T-cell (primary cell): ENCODE data around the gene NKIRAS1. TPM values are rescaled to one million over a fixed set of nuclear protein-coding genes. Genes with fewer than 3 reads are reported as not detected.
"Not testable (repeated sequence)": the region's sequence is repeated elsewhere in the genome, so short reads cannot be mapped to it uniquely, and the experiment has no call there.

Experiments
- ATAC-seq, 4 experiments: fragments of 200-7000 bp in 3 of 4; fragments of 150-1000 bp in 1 of 4; cut with Tn5 transposase; replicated peaks in 1 of 4; 1 replicate in 3 of 4; 2 replicates in 1 of 4; pipeline ENCODE4 v1.10.0; 2021; ENCODE audit warnings: moderate library complexity in 3 of 4, mild to moderate bottlenecking in 2 of 4, moderate number of reproducible peaks in 1 of 4
- CTCF ChIA-PET, 2 donors: fragments of 300-600 bp; sonication (Branson Sonifier 250); formaldehyde crosslinking; loops; one replicate each; lab custom pipeline; 2022; ENCODE audit warnings: antibody characterized with exemption in 2 of 2; lab: Charles Lee
- POLR2A ChIA-PET, 2 donors: fragments of 300-600 bp; sonication (Branson Sonifier 250); formaldehyde crosslinking; loops; one replicate each; lab custom pipeline; 2022; ENCODE audit warnings: antibody characterized with exemption in 2 of 2; lab: Charles Lee
- DNase-seq, 35 experiments: peaks; one replicate each; pipeline versions ENCODE4 v3.0.0 to v3.0.0-alpha.2; 2013 to 2023
- H3K27ac ChIP-seq: one replicate; pipeline ENCODE4 v1.5.1; 2013; ENCODE audit warnings: low read length
- H3K27me3 ChIP-seq, 2 experiments: replicated peaks in 1 of 2; 1 replicate in 1 of 2; 2 replicates in 1 of 2; pipeline versions ENCODE4 v1.6.1 to v1.7.0; 2013; ENCODE audit warnings: low read length in 1 of 2, mixed read lengths in 1 of 2; ENCODE audit not compliant: control insufficient read depth in 2 of 2, insufficient read depth in 2 of 2; ENCODE audit errors: extremely low read depth in 1 of 2
- H3K36me3 ChIP-seq, 2 donors: 1 replicate in 1 of 2; 2 replicates in 1 of 2; pipeline versions ENCODE4 v1.6.1 to v1.7.0; 2013; ENCODE audit warnings: low read length in 1 of 2; ENCODE audit not compliant: control insufficient read depth in 2 of 2, insufficient read depth in 1 of 2; ENCODE audit errors: extremely low read depth in 1 of 2
- H3K4me1 ChIP-seq, 2 experiments: 1 replicate in 1 of 2; 2 replicates in 1 of 2; pipeline versions ENCODE4 v1.6.1 to v1.7.0; 2013; ENCODE audit warnings: low read length in 2 of 2, mixed read lengths in 1 of 2; ENCODE audit not compliant: insufficient read depth in 2 of 2, control insufficient read depth in 1 of 2; ENCODE audit errors: extremely low read depth in 1 of 2
- H3K4me3 ChIP-seq, 2 donors: 1 replicate in 1 of 2; 2 replicates in 1 of 2; pipeline versions ENCODE4 v1.5.1 to v1.7.0; 2013; ENCODE audit warnings: mild to moderate bottlenecking in 2 of 2, low read length in 1 of 2, moderate library complexity in 1 of 2; ENCODE audit not compliant: control insufficient read depth in 1 of 2; ENCODE audit errors: extremely low read depth in 1 of 2
- H3K9me3 ChIP-seq: 2 replicates; pipeline ENCODE4 v1.7.0; 2013
- H3K27ac Mint-ChIP-seq, 2 donors: one replicate each; pipeline ENCODE4 v1.8.0; 2020 to 2021; ENCODE audit warnings: mild to moderate bottlenecking in 2 of 2, mixed read lengths in 2 of 2
- H3K27me3 Mint-ChIP-seq, 2 donors: one replicate each; pipeline ENCODE4 v1.8.0; 2021 to 2022; ENCODE audit warnings: mixed read lengths in 2 of 2
- H3K36me3 Mint-ChIP-seq: one replicate; pipeline ENCODE4 v1.8.0; 2021; ENCODE audit warnings: mixed read lengths
- H3K4me1 Mint-ChIP-seq, 3 donors: one replicate each; pipeline ENCODE4 v1.8.0; 2020 to 2022; ENCODE audit warnings: mixed read lengths in 3 of 3, mild to moderate bottlenecking in 1 of 3
- H3K4me3 Mint-ChIP-seq, 3 donors: one replicate each; pipeline ENCODE4 v1.8.0; 2020 to 2022; ENCODE audit warnings: mild to moderate bottlenecking in 3 of 3, mixed read lengths in 3 of 3, moderate library complexity in 3 of 3
- H3K9me3 Mint-ChIP-seq, 3 donors: one replicate each; pipeline ENCODE4 v1.8.0; 2020 to 2022; ENCODE audit warnings: mixed read lengths in 3 of 3
- WGBS: methylation state at CpG from one replicate; pipeline ENCODE4 v1.1.5; 2013; ENCODE audit warnings: missing lambda C conversion rate; ENCODE audit not compliant: insufficient coverage; 5-methylcytosine and 5-hydroxymethylcytosine counted together
- total RNA-seq, 35 experiments: library from RNA in 6 of 35; stranded (reverse) in 6 of 35; fragments of 120-200 nt in 1 of 35; gene quantifications; one replicate each; pipeline versions ENCODE4 v1.2.1 to v1.2.4 and lab custom pipeline; 2013 to 2026

Gene NKIRAS1
- total RNA-seq, 5 donors from 2014 or later (not counting 1 experiment from before 2014, with no cell fraction given) = 2.2 to 4.1 (median 3.6) TPM

- no peaks in the 10 kb centered on the region for H3K9me3 ChIP-seq
- no peak overlapping the region for H3K27ac ChIP-seq
- H3K36me3 ChIP-seq = peaks cover 6 to 10% of the 10 kb centered on the region in 2 donors
- no peaks in the 10 kb centered on the region for H3K27me3 Mint-ChIP-seq
- CTCF ChIA-PET = interaction anchor here in 1 of 2 donors (0.9 kb wide), 1 partner anchor 78 kb away, joined by 3 read pairs; no protein-coding TSS in a partner anchor
- H3K4me1 ChIP-seq = peaks cover 0 to under 1% of the 10 kb centered on the region in 2 experiments
- no peaks in the 10 kb centered on the region for H3K9me3 Mint-ChIP-seq
- WGBS = 95% methylated on average over 3 of the region's 3 CpGs
- H3K36me3 Mint-ChIP-seq = peaks cover 6% of the 10 kb centered on the region
- POLR2A ChIA-PET = no interaction called here
- H3K27ac Mint-ChIP-seq = peak overlapping the region in 1 of 2 donors; percentile 9
- no peaks in the 10 kb centered on the region for H3K27me3 ChIP-seq
- no peak for DNase-seq
- H3K4me3 ChIP-seq = no peak overlapping the region
- no peak overlapping the region for H3K4me3 Mint-ChIP-seq
- no peak for ATAC-seq
- peaks cover 8 to 12% (median 9%) of the 10 kb centered on the region in 3 donors for H3K4me1 Mint-ChIP-seq
Measured at GRCh38 chr3:23886311-23886710, 30.5 kb downstream of the NKIRAS1 start.

- no peaks in the 10 kb centered on the region for H3K9me3 ChIP-seq
- Mint-ChIP-seq H3K4me1 (peaks cover 17 to 21% (median 17%) of the 10 kb centered on the region in 3 donors), H3K9me3 (no peaks in the 10 kb centered on the region), H3K27ac (peak overlapping the region in 1 of 2 donors; percentile 39), H3K27me3 (no peaks in the 10 kb centered on the region), H3K4me3 (no peak overlapping the region), H3K36me3 (peaks cover 7% of the 10 kb centered on the region)
- DNase-seq (no peak), ATAC-seq (no peak)
- peaks cover 6 to 8% of the 10 kb centered on the region in 2 donors for H3K36me3 ChIP-seq
- CTCF ChIA-PET = no interaction called here
- no peak overlapping the region for H3K4me3 ChIP-seq
- peaks cover 0 to 9% of the 10 kb centered on the region in 2 experiments for H3K4me1 ChIP-seq
- no CpG with 5 or more reads among the region's 6 CpGs for WGBS
- POLR2A ChIA-PET = no interaction called here
- no peak overlapping the region for H3K27ac ChIP-seq
- H3K27me3 ChIP-seq = no peaks in the 10 kb centered on the region
Measured at GRCh38 chr3:23885210-23885609, 31.6 kb downstream of the NKIRAS1 start.

GRCh38 chr3:23884481-23884880 lies 32.3 kb downstream of the NKIRAS1 start:
- H3K27me3 ChIP-seq = no peaks in the 10 kb centered on the region
- H3K4me1 ChIP-seq = peaks cover 0 to 9% of the 10 kb centered on the region in 2 experiments
- Mint-ChIP-seq H3K4me3 (no peak overlapping the region), H3K9me3 (no peaks in the 10 kb centered on the region), H3K27ac (peak overlapping the region in 1 of 2 donors; percentile 39), H3K36me3 (peaks cover 7% of the 10 kb centered on the region), H3K4me1 (peaks cover 19 to 25% (median 23%) of the 10 kb centered on the region in 3 donors), H3K27me3 (no peaks in the 10 kb centered on the region)
- no peak overlapping the region for H3K27ac ChIP-seq
- no CpG with 5 or more reads among the region's 2 CpGs for whole genome bisulfite sequencing
- H3K36me3 ChIP-seq = peaks cover 4 to 6% of the 10 kb centered on the region in 2 donors
- ATAC-seq = no peak
- H3K9me3 ChIP-seq = no peaks in the 10 kb centered on the region
- no peak overlapping the region for H3K4me3 ChIP-seq
- POLR2A ChIA-PET = no interaction called here
- CTCF ChIA-PET = no interaction called here
- no peak for DNase-seq

GRCh38 chr3:23882487-23882918 lies 34.3 kb downstream of the NKIRAS1 start:
- Mint-ChIP-seq H3K36me3 (peaks cover 7% of the 10 kb centered on the region), H3K4me3 (no peak overlapping the region), H3K4me1 (peaks cover 32 to 40% (median 38%) of the 10 kb centered on the region in 3 donors), H3K9me3 (no peaks in the 10 kb centered on the region), H3K27ac (no peak overlapping the region), H3K27me3 (no peaks in the 10 kb centered on the region)
- CTCF ChIA-PET = no interaction called here
- Histone ChIP-seq H3K4me1 (peaks cover 0 to 9% of the 10 kb centered on the region in 2 experiments), H3K27me3 (no peaks in the 10 kb centered on the region), H3K36me3 (peaks cover 4 to 6% of the 10 kb centered on the region in 2 donors), H3K4me3 (no peak overlapping the region), H3K9me3 (no peaks in the 10 kb centered on the region), H3K27ac (no peak overlapping the region)
- ATAC-seq (no peak), DNase-seq (no peak)
- 98% methylated on average over 26 of the region's 28 CpGs for WGBS
- POLR2A ChIA-PET = no interaction called here

- H3K27ac Mint-ChIP-seq = peak overlapping the region in 1 of 2 donors; percentile 77
- H3K36me3 Mint-ChIP-seq, ATAC-seq, CTCF ChIA-PET, H3K36me3 ChIP-seq, H3K27me3 Mint-ChIP-seq, H3K9me3 Mint-ChIP-seq, H3K27me3 ChIP-seq, H3K27ac ChIP-seq, H3K9me3 ChIP-seq, H3K4me1 ChIP-seq, POLR2A ChIA-PET, H3K4me3 ChIP-seq: not testable (repeated sequence)
- peaks cover 37 to 44% (median 42%) of the 10 kb centered on the region in 3 donors for H3K4me1 Mint-ChIP-seq
- peak overlapping the region in 2 of 3 donors; percentile 17 to 49 for H3K4me3 Mint-ChIP-seq
- peak in 1 of 35 experiments; percentile 7 for DNase-seq
- no CpG with 5 or more reads among the region's 4 CpGs for WGBS
Measured at GRCh38 chr3:23881993-23882392, 34.8 kb downstream of the NKIRAS1 start.

GRCh38 chr3:23880703-23881339 lies 36.0 kb downstream of the NKIRAS1 start:
- peaks cover 0 to 9% of the 10 kb centered on the region in 2 experiments for H3K4me1 ChIP-seq
- no peaks in the 10 kb centered on the region for H3K27me3 ChIP-seq
- H3K27ac Mint-ChIP-seq = peak overlapping the region; percentile 39 to 77
- H3K4me3 Mint-ChIP-seq = peak overlapping the region in 1 of 3 donors; percentile 49
- peaks cover 43 to 53% (median 48%) of the 10 kb centered on the region in 3 donors for H3K4me1 Mint-ChIP-seq
- peak in 1 of 4 experiments; percentile 55 for ATAC-seq
- H3K36me3 Mint-ChIP-seq = peaks cover 7% of the 10 kb centered on the region
- peaks cover 0 to 6% of the 10 kb centered on the region in 2 donors for H3K36me3 ChIP-seq
- no peak for DNase-seq
- ChIA-PET CTCF (no interaction called here), POLR2A (no interaction called here)
- H3K27me3 Mint-ChIP-seq = no peaks in the 10 kb centered on the region
- H3K9me3 ChIP-seq = no peaks in the 10 kb centered on the region
- no peak overlapping the region for H3K4me3 ChIP-seq
- H3K9me3 Mint-ChIP-seq = no peaks in the 10 kb centered on the region
- WGBS = no CpG with 5 or more reads among the region's 4 CpGs
- H3K27ac ChIP-seq = no peak overlapping the region
